H54 (cell line): ENCODE data around the gene LCLAT1.

Experiments used
- DNase-seq: peaks from one replicate; pipeline ENCODE4 v3.0.0; 2011; ENCODE audit warnings: low spot score, mixed read lengths; ENCODE audit not compliant: insufficient read length
- FAIRE-seq: peaks from 3 replicates; lab custom pipeline; 2011; peaks lifted over from hg19 to GRCh38; lab: Jason Lieb, UNC
- POLR2A ChIP-seq: IDR thresholded peaks from 2 replicates; pipeline ENCODE4 v1.6.1; 2011; ENCODE audit warnings: low read depth, mild to moderate bottlenecking, low read length

The LCLAT1 gene

DNA sequence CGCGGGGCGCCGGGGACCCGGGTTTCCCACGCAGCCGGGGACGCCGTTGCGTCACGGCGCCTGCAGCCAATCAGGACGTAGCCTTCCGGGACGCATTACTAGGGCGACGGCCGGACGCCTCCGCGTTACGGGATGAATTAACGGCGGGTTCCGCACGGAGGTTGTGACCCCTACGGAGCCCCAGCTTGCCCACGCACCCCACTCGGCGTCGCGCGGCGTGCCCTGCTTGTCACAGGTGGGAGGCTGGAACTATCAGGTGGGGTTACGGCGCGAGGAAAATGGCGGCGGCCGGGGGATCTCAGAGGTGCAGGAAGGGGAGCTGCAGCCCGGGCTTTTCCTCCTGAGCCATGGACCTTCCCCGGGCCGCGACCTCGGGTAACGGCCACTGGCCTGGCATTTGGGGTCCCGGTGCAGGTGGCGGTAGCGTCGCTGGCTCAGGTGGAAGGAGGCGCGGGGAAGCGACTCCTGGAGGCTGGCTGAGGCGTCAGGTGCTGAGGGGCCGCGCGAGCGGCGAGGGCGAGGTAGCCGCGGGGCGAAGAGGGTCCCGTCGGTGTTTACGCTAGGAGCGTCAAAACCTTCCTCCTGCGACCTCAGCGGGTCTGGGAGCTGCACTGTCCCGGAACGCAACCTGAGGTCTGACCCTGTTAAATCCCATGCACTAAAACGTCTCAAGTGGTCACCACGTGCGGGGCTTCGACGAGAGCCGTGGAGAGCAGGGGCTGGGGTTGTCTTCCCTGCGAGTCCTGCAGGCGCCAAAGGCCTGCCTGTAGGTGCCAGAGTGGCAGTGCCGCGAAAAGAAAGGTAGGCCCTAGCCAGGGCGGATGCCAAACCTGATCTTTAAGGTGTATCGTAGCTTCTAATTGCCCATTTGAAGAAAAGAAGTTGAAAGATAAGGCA, at the start of gene LCLAT1:
LCLAT1 (plus strand) TSS at position 98 of the 897 bp plus-strand sequence. CDS start 78,345 bp downstream, outside the sequence.
- peak; percentile 82 for FAIRE-seq
- peak; percentile 80 for DNase-seq
- TF ChIP-seq POLR2A: no peak; the same call in none of the 2 replicates

DNA sequence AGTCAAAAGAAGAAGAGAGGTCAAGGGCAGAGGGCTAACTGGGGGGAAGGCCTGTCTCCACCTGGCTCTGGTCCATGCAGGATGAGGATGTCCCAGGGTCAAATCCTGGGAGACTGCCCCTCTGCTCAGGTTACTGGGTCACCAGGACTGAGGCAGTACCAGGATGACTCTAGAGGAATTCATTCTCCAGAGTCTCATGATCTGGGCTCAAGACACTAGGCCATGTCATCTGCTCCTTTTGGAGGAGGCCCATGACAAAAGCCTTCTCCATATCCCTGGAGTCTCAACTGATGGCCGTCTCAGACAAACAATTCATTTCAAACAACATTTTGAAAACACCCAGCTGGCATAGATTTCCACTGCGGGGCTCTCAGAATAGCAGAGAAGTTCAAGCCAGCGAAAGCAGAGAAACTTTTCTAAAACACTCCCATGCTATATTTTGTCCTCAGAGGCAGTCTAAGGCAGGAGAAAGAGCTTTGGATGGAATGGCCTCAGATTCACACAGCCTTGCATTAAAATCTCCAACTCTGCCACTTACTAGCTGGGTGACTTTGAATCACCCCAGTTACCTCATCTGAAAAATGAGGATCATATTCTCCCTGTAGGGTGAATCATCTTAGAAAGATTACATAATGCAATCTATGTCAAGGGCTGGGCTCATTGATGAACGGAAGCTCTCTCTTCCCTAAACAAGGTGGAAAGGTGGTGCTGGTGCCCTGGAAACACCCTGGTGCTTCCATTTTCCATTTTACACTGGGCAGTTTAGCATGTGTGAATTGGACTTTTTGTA, 48.8 kb upstream of the LCLAT1 start:
- FAIRE-seq: no peak
- no peak for DNase-seq
- no peak for TF ChIP-seq POLR2A

DNA sequence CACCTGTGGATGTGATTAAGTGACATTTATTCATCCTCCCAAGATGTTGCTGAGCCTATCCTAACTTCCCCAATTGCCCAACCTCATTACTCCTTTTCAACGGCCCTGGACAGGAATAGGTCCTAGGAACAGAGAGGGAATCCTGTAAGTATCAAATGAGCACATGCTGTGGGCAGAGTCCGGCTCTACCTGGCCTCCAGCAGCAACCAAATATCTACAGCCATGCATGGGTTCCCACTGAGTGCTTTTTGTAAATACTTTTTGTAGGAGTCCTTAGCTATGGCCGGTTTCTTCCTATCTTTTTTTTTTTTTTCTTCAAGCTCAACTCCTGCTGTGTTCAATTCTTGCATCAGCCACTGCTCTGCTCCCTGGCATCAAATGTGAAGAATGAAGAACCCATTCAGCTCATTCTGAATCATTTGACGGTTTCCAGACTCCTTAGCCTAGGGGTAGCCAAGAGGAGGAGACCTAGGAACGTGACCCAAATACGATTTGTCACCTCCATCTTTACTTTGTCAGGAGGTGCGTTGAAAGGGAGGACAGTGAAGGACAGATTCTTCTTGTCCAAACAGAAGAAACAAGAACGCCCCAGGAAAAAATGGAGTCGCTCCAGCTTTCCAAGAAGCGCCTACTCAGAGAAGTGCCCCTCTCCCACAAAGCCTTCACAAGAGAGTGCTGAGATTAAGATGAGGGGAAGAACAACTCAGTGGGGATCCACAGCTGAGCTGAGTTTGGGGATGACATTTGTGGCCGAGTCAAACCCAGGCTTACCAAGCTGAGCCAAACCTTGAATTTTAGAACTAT, 46.7 kb upstream of the LCLAT1 start:
- no peak for FAIRE-seq
- no peak for DNase-seq
- no peak for TF ChIP-seq POLR2A

DNA sequence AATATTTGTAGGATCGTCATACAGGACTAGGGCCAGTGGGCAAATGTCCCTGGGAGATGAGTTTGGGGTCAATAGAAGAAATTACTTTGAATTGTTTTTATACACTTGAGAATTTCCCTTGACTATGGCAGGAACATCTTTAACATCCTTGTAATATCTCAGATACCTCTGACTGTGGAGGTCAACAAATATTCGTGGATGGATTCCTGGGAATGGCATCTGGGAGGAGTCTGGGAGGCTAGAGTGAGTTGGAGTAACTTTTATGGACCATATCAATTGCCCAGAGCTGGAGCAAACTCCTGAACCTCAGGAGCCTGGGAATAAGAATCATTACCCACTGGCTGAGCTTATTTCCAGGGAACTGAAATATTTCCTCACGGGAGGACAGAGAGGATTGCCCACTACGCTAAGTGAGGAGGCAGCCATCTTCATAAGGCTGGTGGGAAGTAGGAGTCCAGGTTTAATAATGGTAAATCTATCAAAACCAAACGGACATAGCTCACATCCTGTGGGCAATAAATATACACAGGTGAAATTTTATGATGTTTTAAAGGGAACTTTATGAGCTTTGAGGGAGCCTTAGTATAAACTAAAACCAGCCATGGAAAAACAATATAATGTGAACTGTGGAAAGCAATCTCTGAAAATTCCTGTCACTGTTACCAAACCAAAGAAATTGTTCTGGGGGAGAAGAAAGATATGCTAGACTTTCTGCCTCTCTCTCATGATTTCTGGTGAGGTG, 44.4 kb upstream of the LCLAT1 start:
- DNase-seq (no peak), FAIRE-seq (no peak)
- no peak for TF ChIP-seq POLR2A

DNA sequence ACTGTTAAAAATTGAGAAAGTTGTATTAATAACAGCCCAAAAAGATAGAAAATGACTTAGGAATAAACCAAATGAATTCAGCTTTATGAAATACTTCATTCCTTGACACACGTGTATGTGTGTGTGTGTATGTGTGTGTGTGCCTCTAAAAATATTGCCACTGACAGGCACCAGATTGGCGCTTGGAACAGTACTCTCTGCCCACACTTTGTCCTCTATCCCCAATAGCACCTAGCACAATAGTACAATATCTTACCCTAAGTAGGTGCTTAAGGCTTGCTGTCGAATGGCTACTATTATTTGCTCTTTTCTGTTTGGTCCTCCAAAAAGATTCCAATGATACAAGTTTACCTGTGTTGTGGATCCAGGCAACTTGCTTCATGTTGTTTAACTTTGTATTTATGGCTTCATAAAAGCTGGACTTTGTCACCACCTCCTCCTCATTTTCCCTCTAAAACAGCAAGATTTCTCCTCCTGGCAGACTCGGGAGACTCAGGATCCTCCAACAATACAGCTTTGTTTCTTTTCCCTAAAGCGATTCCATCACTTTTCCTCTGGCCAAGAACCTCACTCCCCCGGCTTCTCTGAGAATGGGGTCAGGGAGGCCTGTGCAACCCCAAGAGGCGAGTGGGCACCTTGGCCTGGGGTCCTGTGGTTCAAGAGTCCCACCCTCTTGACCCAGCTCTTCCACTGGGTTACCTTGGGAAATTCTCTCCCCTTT, 43.3 kb upstream of the LCLAT1 start:
- no peak for TF ChIP-seq POLR2A
- no peak for FAIRE-seq
- DNase-seq: no peak

DNA sequence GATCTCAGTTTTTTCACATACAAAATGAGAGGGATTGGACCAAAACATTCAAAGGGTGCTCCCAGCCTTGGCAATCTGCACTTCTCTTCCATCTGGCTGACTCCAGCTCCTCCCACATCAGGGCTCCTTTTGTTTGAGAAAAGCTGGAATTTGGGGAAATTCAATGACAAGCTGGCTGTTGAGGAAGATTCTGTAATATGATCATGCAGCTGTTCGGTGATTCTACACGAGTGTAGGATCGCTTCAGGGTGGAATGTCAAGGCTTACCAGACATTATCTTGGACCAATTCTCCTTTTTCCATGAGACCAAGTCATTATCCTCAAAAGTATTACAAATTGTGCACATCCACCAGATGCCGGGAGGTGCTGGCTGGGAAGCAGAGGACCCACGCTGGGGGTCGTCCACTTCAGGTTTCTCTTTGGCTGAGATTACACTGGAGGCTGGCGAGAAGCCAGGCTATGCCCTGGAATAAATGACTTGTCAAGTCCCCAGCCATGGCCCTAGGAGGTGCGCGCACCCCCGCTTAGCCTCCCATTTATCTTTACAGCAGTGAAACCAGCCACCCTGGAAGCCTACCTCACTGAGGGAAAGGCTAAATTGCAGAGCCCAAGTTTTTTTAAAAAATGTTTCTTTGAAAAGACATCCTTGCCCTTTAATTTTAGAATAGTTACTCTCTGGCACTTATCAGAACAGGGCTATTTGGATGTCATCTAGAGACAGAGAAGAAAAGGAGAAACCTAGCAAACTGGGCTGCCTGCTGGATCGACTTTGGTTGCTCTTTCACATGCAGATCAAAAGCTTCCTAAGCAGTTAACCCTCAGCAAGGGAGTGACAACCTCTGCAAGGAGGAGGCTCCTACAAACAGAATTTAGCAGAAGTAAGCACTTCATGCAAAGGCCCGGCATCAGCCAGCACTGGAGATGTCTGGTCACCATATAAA, 42.5 kb upstream of the LCLAT1 start:
- DNase-seq (no peak), FAIRE-seq (no peak)
- no peak for TF ChIP-seq POLR2A

DNA sequence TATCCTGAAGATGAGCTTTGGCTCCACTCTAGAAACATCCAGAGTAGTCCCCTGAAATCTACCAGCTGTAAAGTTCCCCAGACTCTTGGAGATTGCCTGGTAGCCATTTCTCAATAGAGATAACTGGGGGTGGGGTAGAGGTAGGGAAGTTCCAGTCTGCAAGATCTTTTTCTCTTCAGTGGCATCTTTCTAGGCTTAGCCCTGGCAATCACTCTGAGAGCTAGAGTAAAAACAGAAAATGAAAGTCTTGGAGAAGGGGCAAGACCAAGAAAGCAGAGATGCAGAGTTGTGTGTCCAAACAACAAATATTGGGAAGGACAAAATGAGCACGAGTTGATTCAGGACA, 41.8 kb upstream of the LCLAT1 start:
- DNase-seq (no peak), FAIRE-seq (no peak)
- no peak for TF ChIP-seq POLR2A

DNA sequence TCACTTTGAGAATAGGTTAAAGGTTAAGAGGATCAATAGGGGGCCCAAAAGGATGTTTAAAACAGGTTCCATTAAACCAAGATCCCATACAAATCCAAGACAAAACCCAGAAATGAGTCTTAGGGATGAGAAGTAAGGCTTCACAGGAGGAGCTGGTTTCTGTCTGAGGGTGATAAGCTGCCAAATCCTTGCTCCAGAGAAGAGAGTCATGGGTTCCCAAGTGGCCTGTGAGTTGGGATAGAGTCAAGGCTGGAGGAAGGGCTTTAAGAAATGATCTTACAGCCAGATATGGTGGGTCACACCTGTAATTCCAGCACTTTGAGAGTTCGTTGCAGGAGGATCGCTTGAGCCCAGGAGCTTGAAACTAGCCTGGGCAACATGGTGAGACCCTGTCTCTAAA, 40.2 kb upstream of the LCLAT1 start:
- TF ChIP-seq POLR2A: no peak
- FAIRE-seq (no peak), DNase-seq (no peak)

DNA sequence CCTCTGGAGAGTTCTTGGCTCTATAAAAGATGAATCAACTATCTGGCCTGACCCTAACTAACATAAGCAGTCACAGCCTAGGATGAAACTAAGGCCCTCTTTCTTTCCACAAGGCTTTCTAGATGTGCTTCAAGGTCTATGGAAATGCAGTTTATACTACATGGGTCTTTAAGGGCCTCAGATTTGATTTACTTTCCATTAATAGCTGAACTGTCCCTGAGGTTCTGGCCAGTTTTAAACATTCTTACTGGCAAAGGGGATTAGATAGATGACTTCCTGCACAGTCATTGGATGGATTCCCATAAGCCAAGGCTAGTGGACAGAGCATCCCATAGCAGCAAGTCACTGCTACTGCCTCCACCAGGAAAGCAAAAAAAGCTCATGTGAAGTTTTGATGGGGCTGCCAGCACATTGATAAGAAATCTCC, 38.1 kb upstream of the LCLAT1 start:
- FAIRE-seq (no peak), DNase-seq (no peak)

DNA sequence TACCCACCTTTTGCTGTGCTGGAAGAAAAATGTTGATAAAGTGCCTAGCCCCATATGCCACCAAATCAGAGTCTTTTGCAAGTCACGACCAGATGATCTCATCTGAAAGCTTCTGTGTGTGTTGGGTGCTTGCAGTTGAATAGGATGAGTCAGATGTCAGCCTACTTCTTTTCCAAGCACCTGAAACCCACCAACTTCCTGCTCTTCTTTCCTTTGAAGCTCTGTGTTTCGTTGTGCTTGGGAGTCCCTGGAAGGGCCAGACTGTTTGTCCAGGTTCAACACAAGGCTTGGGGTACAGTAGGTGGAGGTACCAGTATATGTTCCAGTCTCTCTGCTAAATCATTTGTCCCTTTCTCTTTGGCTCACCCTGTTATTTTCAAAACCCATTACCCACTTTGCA, 36.8 kb upstream of the LCLAT1 start:
- TF ChIP-seq POLR2A: no peak
- DNase-seq (no peak), FAIRE-seq (no peak)

More for the DNA sequence above, 38.1 kb upstream of the LCLAT1 start:
- TF ChIP-seq POLR2A: no peak

DNA sequence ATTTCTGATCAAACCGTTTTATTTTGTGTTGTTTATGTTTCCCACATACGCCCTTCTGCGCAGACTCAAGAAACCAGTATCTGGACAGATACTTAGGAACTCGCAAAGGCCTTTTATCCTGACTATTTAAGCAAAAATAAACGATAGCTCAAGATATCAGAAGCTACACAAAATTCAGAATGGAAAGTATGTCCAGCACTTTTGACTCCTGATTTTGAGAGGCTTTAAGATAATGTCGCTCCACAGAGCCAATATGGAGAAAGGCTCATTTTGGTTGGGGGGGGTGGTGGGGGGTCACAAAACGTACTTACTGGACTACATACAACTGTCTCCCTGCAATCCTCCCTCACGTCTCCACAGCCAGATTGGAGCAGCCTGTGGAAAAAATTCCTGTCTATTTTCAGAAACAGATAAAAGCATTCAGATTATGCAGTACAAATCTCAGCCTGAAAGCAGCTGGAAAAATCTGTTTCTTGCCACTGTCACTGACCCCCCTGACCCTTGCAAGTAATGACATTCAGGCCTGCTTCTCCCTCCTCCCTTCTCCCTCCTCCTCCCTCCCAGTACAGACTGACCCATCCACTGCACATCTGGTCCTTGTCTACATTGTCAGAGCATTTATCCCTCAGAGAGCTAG, 34.9 kb upstream of the LCLAT1 start:
- no peak for DNase-seq
- no peak for TF ChIP-seq POLR2A
- FAIRE-seq: no peak
